PC-3 (cell line): ENCODE results near the gene DPYSL4. TPM values are rescaled to one million over a fixed set of nuclear protein-coding genes. Genes with fewer than 3 reads are reported as not detected.

Experiments
- ATAC-seq: fragments of 200-7000 bp; cut with Tn5 transposase; 2 replicates; pipeline ENCODE4 v1.9.1; 2020; ENCODE audit warnings: mild to moderate bottlenecking, moderate library complexity
- BruUV-seq: library from RNA; stranded (reverse); fragments of 400-500 nt; replicated peaks from 2 replicates; lab custom pipeline; 2021; lab: Mats Ljungman, UMichigan
- CTCF ChIA-PET: fragments of 300-600 bp; sonication (Branson Sonifier 250); formaldehyde crosslinking; loops from one replicate; lab custom pipeline; 2022; ENCODE audit warnings: antibody characterized with exemption; lab: Charles Lee
- POLR2A ChIA-PET: fragments of 300-600 bp; sonication (Branson Sonifier 250); formaldehyde crosslinking; loops from one replicate; lab custom pipeline; 2022; ENCODE audit warnings: antibody characterized with exemption; ENCODE audit not compliant: unreplicated experiment; lab: Charles Lee
- DNase-seq: peaks from one replicate; pipeline ENCODE4 v3.0.0-alpha.2; 2015
- H2AFZ ChIP-seq: fragments of 300-600 bp; sonication (generic); 2 replicates; pipeline ENCODE4 v1.6.0; 2016; ENCODE audit warnings: antibody characterized with exemption, low read length
- H3F3A ChIP-seq: fragments of 300-600 bp; sonication (generic); one replicate; pipeline ENCODE4 v1.6.0; 2017; ENCODE audit warnings: antibody characterized with exemption, low read length, control low read depth, mild to moderate bottlenecking; ENCODE audit not compliant: unreplicated experiment
- H3K27ac ChIP-seq: fragments of 300-600 bp; sonication (generic); 2 replicates; pipeline ENCODE4 v1.5.1; 2016; ENCODE audit warnings: mild to moderate bottlenecking, low read length
- H3K27me3 ChIP-seq: fragments of 300-600 bp; sonication (generic); 2 replicates; pipeline ENCODE4 v1.6.1; 2016; ENCODE audit warnings: low read length, mixed read lengths
- H3K36me3 ChIP-seq: fragments of 300-600 bp; sonication (generic); 2 replicates; pipeline ENCODE4 v1.6.1; 2016; ENCODE audit warnings: low read depth, mixed run types, low read length, mixed read lengths
- H3K4me1 ChIP-seq: fragments of 300-600 bp; sonication (generic); 2 replicates; pipeline ENCODE4 v1.5.1; 2016; ENCODE audit warnings: low read length; ENCODE audit not compliant: insufficient read depth
- H3K4me2 ChIP-seq: fragments of 300-600 bp; sonication (generic); 2 replicates; pipeline ENCODE4 v1.6.0; 2016; ENCODE audit warnings: low read length
- H3K4me3 ChIP-seq: fragments of 300-600 bp; sonication (generic); 2 replicates; pipeline ENCODE4 v1.5.1; 2016; ENCODE audit warnings: mild to moderate bottlenecking, low read length, mixed read lengths
- H3K79me2 ChIP-seq: fragments of 300-600 bp; sonication (generic); 2 replicates; pipeline ENCODE4 v1.6.1; 2017; ENCODE audit warnings: low read length, mixed read lengths
- H3K9ac ChIP-seq: fragments of 300-600 bp; sonication (generic); 2 replicates; pipeline ENCODE4 v1.6.0; 2016; ENCODE audit warnings: mild to moderate bottlenecking, low read length
- H3K9me2 ChIP-seq: fragments of 300-600 bp; sonication (generic); replicated peaks from 2 replicates; pipeline ENCODE4 v1.6.1; 2016; ENCODE audit warnings: mixed run types, low read length, mixed read lengths
- H3K9me3 ChIP-seq: fragments of 300-600 bp; sonication (generic); 2 replicates; pipeline ENCODE4 v1.6.1; 2016; ENCODE audit warnings: low read length, mixed read lengths
- H4K20me1 ChIP-seq: fragments of 300-600 bp; sonication (generic); 2 replicates; pipeline ENCODE4 v1.6.1; 2016; ENCODE audit warnings: low read length, mixed read lengths
- EZH2 ChIP-seq: fragments of 300-600 bp; sonication (generic); IDR thresholded peaks from one replicate; pipeline ENCODE4 v1.6.1; 2017; ENCODE audit warnings: antibody characterized with exemption, mild to moderate bottlenecking, low read length; ENCODE audit not compliant: unreplicated experiment
- EZH2phosphoT487 ChIP-seq: fragments of 300-600 bp; sonication (generic); IDR thresholded peaks from 2 replicates; pipeline ENCODE4 v1.6.1; 2018; ENCODE audit warnings: mild to moderate bottlenecking, antibody characterized with exemption, low read length, borderline replicate concordance
- intact Hi-C: fragments of 100-400 bp; cut with micrococcal nuclease; formaldehyde crosslinking; loops from 2 replicates; pipeline ENCODE4 v1.9.0; 2023
- total RNA-seq: library from RNA; depleted of rRNA; stranded (reverse); fragments of >200 nt; gene quantifications from 2 replicates; pipeline ENCODE4 v1.2.3, GENCODE V29; 2014
- TF ChIP-seq, protein P1 (sequence below): fragments of 300-600 bp; sonication (generic); conservative IDR thresholded peaks from 2 replicates; pipeline ENCODE4 v1.5.1; 2017; ENCODE audit warnings: antibody characterized with exemption, low read depth, mild to moderate bottlenecking, low read length

The DPYSL4 gene
- total RNA-seq, 1 experiment from 2014 or later: 10.2 TPM

DNA sequence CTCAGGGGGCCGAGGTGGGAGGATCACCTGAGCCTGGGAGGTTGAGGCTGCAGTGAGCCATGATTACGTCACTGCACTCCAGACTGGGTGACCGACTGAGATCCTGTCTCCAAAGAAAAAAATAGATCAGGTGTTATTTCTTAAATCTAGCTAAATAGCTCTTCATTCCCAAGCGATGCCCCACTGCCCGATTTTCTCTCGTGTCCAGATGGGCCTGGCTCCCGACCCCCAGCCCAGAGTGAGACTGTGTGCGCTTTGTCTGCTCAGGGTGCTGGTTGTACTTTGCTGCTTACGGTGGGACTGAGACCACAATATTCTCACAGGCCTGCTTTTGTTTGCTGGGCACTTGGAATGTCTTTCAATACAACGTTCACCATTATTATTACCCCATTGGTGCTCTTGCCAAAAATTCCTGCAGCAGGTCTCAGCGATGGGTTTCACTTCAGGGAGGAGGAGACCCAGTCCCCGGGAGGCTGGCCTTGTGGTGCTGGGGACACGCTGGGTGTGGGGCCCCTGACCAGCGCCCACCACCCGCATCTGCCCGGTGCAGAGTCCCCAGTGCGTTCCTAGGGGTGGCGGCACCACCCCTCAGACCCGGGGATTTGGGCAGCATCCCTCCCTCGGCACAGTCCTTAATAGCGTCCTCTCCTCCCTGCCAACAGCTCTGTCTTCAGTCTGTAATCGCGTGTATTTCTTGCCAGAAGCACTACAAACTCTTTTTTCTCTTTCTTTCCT is 20.4 kb upstream of the DPYSL4 start:
- Histone ChIP-seq H3K9me3 (no peaks in the 10 kb centered on the region), H3K4me1 (peaks cover 7% of the 10 kb centered on the region), H3K4me2 (no peak overlapping the region), H3K27me3 (no peaks in the 10 kb centered on the region), H3K9me2 (no peaks in the 10 kb centered on the region), H3K36me3 (no peaks in the 10 kb centered on the region), H3K4me3 (no peak overlapping the region), H3K9ac (no peak overlapping the region), H3F3A (no peaks in the 10 kb centered on the region), H2AFZ (no peak overlapping the region), H3K79me2 (no peaks in the 10 kb centered on the region), H4K20me1 (no peaks in the 10 kb centered on the region), H3K27ac (no peak overlapping the region)
- DNase-seq: no peak
- intact Hi-C loops: no loop called here
- no TSS peak for BruUV-seq
- ChIA-PET CTCF (no interaction called here), POLR2A (no interaction called here)
- TF ChIP-seq, protein P1, sequence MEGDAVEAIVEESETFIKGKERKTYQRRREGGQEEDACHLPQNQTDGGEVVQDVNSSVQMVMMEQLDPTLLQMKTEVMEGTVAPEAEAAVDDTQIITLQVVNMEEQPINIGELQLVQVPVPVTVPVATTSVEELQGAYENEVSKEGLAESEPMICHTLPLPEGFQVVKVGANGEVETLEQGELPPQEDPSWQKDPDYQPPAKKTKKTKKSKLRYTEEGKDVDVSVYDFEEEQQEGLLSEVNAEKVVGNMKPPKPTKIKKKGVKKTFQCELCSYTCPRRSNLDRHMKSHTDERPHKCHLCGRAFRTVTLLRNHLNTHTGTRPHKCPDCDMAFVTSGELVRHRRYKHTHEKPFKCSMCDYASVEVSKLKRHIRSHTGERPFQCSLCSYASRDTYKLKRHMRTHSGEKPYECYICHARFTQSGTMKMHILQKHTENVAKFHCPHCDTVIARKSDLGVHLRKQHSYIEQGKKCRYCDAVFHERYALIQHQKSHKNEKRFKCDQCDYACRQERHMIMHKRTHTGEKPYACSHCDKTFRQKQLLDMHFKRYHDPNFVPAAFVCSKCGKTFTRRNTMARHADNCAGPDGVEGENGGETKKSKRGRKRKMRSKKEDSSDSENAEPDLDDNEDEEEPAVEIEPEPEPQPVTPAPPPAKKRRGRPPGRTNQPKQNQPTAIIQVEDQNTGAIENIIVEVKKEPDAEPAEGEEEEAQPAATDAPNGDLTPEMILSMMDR: no peak
- no peak for TF ChIP-seq EZH2phosphoT487
- no peak for TF ChIP-seq EZH2
- ATAC-seq: no peak

- Histone ChIP-seq H3F3A (no peaks in the 10 kb centered on the region), H3K4me2 (no peak overlapping the region), H2AFZ (no peak overlapping the region), H3K4me1 (peaks cover 7% of the 10 kb centered on the region), H4K20me1 (no peaks in the 10 kb centered on the region), H3K4me3 (no peak overlapping the region), H3K27me3 (no peaks in the 10 kb centered on the region), H3K9me3 (no peaks in the 10 kb centered on the region), H3K9ac (no peak overlapping the region), H3K36me3 (no peaks in the 10 kb centered on the region), H3K9me2 (no peaks in the 10 kb centered on the region), H3K27ac (no peak overlapping the region), H3K79me2 (no peaks in the 10 kb centered on the region)
- TF ChIP-seq, protein P1: no peak
- TF ChIP-seq EZH2phosphoT487: no peak
- TF ChIP-seq EZH2: no peak
- BruUV-seq: no TSS peak
- intact Hi-C loops: no loop called here
- CTCF ChIA-PET: no interaction called here
- ATAC-seq (no peak), DNase-seq (no peak)
- POLR2A ChIA-PET: no interaction called here
These were observed 19.6 kb upstream of the DPYSL4 start for GRCh38 chr10:132167041-132167674.

DNA sequence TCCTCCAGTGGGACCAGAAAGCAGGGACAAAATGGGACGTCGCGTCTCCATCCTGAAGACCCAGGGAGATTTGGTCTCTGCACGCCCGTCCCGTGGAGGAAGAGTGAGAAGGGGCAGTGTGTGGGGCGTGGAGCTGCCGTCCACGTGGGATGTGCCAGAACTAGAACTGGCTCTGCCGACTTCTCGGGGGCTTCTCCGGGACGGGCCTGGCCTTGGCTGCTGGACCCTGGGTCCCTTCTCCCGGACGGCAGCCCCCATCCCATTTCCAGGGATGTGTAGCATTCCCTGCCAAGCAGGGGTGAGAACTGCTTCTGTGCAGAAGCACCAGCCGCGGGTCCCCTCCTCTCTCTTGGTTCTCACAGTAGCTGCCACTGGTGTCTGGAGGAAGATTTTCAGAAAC is 18.8 kb upstream of the DPYSL4 start:
- no peaks in the 10 kb centered on the region for H4K20me1 ChIP-seq
- no peaks in the 10 kb centered on the region for H3K9me3 ChIP-seq
- no peaks in the 10 kb centered on the region for H3F3A ChIP-seq
- H3K4me2 ChIP-seq: no peak overlapping the region
- BruUV-seq: no TSS peak
- TF ChIP-seq EZH2 (no peak), EZH2phosphoT487 (no peak)
- TF ChIP-seq, protein P1: no peak
- H3K27ac ChIP-seq: no peak overlapping the region
- no peaks in the 10 kb centered on the region for H3K27me3 ChIP-seq
- ATAC-seq (no peak), DNase-seq (no peak)
- CTCF ChIA-PET: no interaction called here
- H2AFZ ChIP-seq: no peak overlapping the region
- intact Hi-C loops: no loop called here
- H3K79me2 ChIP-seq: no peaks in the 10 kb centered on the region
- H3K4me1 ChIP-seq: peaks cover 2% of the 10 kb centered on the region; the same call in 1 of the 2 replicates
- no peak overlapping the region for H3K4me3 ChIP-seq
- no peaks in the 10 kb centered on the region for H3K36me3 ChIP-seq
- POLR2A ChIA-PET: no interaction called here
- no peaks in the 10 kb centered on the region for H3K9me2 ChIP-seq
- H3K9ac ChIP-seq: no peak overlapping the region
